Limb (tissue), 2 donors: ENCODE data around the gene COPS9.

Source experiments
- DNase-seq, 2 donors: peaks; one replicate each; pipeline ENCODE4 v3.0.0-alpha.2; 2016; ENCODE audit errors: extremely low spot score in 2 of 2

COPS9 gene

GRCh38 chr2:240166191-240166590 lies 30.1 kb upstream of the COPS9 start:
- DNase-seq: no peak

- DNase-seq: no peak
Observed at GRCh38 chr2:240165661-240166060, 29.6 kb upstream of the COPS9 start.

DNA sequence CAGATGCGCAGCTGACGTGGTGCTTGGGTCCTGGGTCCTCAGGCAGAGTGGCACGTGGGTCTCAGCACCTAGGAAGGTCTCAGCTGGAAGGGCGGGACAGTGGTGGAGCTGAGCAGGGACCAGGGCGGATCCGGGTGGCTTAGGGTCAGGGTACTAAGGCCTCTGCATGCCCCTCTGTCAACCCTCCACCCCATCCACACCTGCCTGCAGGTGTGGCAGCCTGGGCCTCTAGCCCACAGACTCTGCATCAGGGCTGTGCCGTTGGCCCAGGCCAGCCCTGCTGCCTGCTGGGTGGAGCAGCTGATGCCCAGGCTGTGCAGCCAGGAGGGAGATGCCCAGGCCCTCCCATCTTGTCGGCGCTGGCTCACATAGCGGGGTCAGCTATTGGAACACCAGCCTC lies 28.9 kb upstream of the COPS9 start:
- DNase-seq: no peak

DNA sequence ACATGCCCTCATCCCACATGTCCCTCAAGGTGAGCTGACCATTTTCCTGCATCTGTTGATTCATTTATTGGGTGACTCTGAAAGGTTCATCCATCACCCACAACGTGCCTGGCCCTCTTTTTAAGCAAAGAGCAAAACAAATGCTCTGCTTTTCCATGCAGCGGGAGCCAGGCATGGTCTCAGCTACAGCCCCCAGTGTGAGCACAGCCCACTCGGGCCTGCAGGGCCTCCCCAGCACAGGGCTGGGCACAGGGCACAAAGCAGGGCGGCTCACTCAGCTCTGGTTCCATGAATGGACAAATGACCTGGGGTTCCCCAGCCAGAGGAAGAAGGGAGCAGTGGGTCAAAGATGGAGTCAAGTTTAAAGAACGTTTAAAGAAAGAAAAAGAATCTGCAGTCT lies 28.5 kb upstream of the COPS9 start:
- no peak for DNase-seq

- no peak for DNase-seq
Observed at GRCh38 chr2:240163844-240164574, 27.9 kb upstream of the COPS9 start.

DNA sequence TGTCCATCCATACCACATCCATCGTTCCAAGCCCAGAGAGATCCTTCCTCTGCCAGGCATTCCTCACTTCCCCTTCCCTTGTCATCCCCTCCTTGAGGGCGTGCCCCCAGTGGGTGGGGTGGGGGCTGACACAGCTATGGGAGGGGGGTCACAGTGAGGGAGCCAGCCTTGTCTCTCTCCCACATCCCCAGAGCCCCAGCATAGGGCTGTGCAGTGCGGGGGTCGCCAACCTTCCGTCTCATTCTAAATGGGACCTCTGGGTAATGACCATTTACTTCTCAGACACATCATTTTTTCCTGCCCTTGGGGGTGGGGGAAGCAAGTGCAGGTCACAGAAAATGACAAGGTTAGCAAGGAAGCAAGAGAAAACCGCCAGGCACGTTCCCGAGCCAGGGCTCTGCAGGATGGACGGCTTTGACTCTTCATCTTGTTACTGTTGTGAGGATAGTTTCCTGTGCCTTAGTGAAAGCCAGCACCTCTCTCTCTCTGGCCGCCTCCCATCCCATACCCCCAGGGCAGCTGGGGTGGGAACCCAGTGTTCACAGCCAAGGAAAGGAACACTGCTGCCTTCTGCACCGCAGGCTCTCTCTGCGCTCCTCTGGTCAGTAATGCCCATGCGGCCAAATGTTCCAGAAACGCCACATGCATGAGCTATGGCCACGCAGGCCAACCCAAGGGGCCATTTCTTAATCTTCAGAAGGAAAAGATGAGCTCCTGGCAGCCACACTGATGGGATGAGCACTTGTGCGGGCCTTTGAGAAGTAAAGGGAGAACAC lies 27.0 kb upstream of the COPS9 start:
- DNase-seq: no peak

DNA sequence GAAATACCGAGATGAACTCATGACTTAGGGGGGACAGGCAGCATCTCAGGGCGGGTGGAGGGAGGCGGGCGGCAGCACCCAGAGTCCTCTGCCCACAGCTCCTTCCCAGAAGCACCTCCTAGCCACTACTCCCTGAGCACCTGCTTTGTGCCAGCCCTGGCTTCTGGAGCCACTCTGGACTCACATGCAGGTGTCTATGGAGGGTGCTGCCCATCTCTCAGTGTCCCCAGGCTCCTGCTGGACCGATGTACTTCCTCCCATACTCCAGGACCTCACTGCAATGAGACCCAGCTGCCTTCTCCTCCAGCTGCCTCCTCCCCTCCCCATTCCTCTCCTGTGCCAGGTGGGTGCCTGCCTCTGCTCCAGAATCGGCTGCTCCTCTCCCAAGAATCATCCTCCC lies 26.4 kb upstream of the COPS9 start:
- no peak for DNase-seq

DNA sequence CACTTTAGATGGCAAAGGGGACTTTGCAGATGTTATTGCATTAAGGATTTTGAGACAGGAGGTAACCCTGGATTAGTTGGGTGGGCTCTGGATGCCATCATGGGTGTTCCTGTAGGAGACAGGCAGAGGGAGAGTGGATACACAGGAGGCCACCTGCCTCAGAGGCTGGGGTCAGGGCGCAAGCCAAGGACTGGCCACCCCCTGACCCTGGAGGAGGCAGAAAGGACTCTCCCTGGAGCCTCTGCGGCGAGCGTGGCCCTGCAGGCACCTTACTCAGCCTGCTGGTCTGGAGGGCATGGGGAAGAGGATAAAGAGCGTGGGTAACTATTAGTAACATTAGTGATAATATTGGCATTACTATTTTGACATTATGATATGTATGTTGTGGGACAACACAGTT lies 25.9 kb upstream of the COPS9 start:
- no peak for DNase-seq

DNA sequence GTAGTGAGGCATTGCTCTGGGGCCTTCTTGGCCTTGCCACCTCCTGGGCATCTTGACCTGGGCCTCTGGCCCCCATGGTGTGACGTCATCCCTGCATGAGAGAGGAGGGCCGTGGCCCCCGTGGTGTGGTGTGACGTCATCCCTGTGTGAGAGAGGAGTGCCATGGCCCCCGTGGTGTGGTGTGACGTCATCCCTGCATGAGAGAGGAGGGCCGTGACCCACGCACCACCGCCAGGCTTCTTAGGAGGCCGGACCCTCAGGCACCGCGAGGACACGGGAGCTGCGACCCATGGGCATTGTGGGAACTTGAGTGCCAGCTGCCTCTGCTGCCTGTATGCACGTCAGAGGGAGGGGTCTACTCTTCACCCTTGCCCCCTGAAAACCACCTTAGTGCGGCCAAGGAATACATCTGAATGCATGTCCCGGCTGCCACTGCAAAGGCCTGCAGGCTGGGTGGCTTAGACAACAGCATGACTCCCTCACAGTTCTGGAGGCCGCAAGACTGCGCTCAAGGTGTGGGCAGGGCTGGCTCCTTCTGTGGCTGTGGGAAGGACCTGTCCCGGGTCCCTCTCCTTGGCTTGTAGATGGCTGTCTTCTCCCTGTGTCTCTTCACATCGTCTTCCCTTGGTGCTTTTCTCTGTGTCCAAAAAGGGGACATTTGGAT lies 25.1 kb upstream of the COPS9 start:
- DNase-seq: no peak

- DNase-seq: no peak
Observed at GRCh38 chr2:240160291-240161086, 24.4 kb upstream of the COPS9 start.

- DNase-seq: no peak
Observed at GRCh38 chr2:240159251-240159839, 23.2 kb upstream of the COPS9 start.

DNA sequence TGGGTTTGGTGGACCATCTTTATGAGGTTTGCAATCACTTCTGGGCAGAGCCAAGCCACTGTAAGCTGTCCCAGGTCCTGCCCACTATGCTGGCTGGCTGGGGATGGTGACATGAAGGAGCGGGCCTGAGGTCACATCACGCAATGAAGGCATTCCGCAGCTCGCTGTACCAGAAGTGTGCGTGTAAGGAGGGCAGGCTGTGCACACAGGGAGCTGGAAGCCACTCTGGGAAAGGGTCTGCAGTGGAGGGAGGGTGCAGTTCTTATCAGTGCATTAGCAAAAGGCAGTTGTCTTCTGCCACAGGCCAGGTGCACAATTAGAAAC lies 21.0 kb upstream of the COPS9 start:
- no peak for DNase-seq

DNA sequence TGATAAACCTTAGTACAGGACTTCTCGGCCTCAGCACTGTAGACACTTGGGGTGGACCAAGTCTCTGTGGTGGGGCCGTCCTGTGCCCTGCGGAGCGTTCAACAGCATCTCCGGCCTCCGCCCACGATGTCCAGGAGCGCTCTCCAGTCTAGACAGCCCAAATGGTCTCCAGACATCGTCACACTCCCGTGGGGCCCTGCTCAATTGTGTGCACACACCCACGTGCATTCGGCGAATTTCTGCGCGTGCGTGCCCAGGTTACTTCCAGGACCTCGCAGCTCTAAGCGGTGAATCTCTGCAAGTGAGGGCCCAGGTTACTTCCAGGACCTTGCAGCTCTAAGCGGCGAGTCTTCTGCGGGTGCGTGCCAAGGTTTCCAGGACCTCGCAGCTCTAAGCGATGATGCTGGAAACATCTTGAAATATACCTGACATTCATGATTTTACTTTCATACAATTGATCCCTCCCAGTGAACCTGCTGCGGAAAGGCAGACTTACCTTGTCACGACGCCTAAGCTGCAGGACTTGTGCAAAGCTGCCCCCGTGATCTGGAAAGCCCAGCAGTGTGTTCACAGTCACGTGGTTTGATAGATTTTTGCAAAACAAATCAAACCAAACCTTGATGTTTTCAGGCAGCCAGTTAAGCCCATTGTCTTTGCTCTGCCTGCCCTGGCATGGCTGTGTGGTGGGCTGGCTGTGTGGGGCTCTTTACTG lies 20.5 kb upstream of the COPS9 start:
- DNase-seq: no peak

GRCh38 chr2:240155745-240156390 lies 19.8 kb upstream of the COPS9 start:
- DNase-seq: no peak

DNA sequence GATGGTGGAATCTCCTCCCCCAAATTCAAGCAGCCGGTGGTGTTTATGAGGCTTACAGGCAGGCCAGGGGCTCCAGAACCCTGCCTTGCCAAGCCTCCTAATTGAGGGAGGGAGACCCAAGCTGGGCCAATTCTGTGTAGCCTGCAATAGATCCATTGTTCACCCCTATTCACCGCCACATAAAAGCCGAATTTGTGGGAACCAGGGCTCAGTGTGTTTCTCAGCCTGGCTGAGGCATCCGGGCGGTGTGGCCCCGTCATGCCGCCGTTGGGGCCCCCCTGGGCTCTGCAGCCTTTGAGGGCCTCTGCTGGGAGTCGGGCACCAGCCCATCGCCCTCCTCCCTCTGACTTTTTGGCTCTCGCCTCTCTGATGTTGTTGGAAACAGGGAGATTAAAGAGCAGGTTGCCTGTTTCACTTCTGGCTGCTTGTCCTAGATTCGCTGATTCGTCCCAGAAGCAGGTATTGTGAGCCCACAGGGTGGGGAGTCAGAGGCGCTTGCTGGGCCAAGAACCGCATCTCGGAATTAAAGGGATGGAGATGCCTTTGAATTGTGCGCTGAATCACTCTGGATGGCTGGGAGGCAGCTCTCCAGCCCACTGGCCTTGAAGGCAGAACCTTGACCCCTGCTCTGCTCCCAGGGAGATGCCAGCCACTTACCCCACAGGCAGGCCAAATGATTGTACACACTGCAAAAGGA lies 19.1 kb upstream of the COPS9 start:
- peak in 1 of 2 donors; percentile 67 for DNase-seq

DNA sequence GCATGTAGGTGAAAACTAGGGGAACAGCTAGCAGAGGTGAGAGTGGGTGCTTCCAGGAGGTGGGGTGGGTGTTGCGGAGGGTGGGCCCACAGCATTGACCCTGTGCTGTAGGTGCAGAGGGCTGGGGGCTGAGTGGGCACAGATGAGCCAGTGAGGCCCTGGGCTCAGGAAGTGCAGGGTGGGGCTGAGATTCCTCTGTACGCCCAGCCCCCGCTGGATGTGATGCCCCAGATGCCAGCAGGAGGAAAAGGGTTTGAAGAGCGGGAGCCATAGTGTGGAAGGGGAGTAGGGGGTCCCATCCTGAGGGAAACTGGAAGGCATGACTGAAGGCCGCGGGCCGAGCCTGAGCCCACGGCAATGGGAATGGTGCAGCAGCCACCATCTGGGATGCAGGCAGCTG lies 18.5 kb upstream of the COPS9 start:
- no peak for DNase-seq

GRCh38 chr2:240153418-240153817 lies 17.3 kb upstream of the COPS9 start:
- no peak for DNase-seq

GRCh38 chr2:240151477-240152031 lies 15.4 kb upstream of the COPS9 start:
- DNase-seq: no peak
